Panc1 (cell line): Measurements from ENCODE around the gene COL23A1. TPM values are rescaled to one million over a fixed set of nuclear protein-coding genes. Genes with fewer than 3 reads are reported as not detected.

Experiments used
- ATAC-seq: fragments of 200-7000 bp; cut with Tn5 transposase; 2 replicates; pipeline ENCODE4 v1.9.1; 2020; ENCODE audit warnings: mild to moderate bottlenecking, moderate library complexity
- BruUV-seq: library from RNA; stranded (reverse); fragments of 400-500 nt; replicated peaks from 2 replicates; lab custom pipeline; 2021; lab: Mats Ljungman, UMichigan
- CTCF ChIA-PET: fragments of 300-600 bp; sonication (Branson Sonifier 250); formaldehyde crosslinking; loops from one replicate; lab custom pipeline; 2022; ENCODE audit warnings: antibody characterized with exemption; lab: Charles Lee
- POLR2A ChIA-PET: fragments of 300-600 bp; sonication (Branson Sonifier 250); formaldehyde crosslinking; loops from one replicate; lab custom pipeline; 2022; ENCODE audit warnings: antibody characterized with exemption; lab: Charles Lee
- DNase-seq: peaks from one replicate; pipeline ENCODE4 v3.0.0-alpha.2; 2010; ENCODE audit warnings: low read depth, low spot score
- H3K27ac ChIP-seq: 2 replicates; pipeline ENCODE4 v1.5.1; 2011; ENCODE audit warnings: mild to moderate bottlenecking, low read length, inconsistent platforms
- H3K27me3 ChIP-seq: fragments of 200-500 bp; sonication (Bioruptor generic); 2 replicates; pipeline ENCODE4 v1.6.0; 2014; ENCODE audit warnings: low read length, inconsistent platforms; ENCODE audit not compliant: control insufficient read depth, insufficient read depth
- H3K36me3 ChIP-seq: fragments of 200-500 bp; sonication (Bioruptor generic); 2 replicates; pipeline ENCODE4 v1.5.1; 2014; ENCODE audit warnings: inconsistent platforms, mild to moderate bottlenecking, low read length, moderate library complexity; ENCODE audit not compliant: control insufficient read depth, insufficient read depth
- H3K4me1 ChIP-seq: 2 replicates; pipeline ENCODE4 v1.5.1; 2011; ENCODE audit warnings: inconsistent platforms, mild to moderate bottlenecking, low read length, moderate library complexity; ENCODE audit not compliant: control insufficient read depth, insufficient read depth
- H3K4me3 ChIP-seq, 2 experiments: 2 replicates each; pipeline ENCODE4 v1.5.1; 2011 to 2012; ENCODE audit warnings: low read depth in 2 of 2, low read length in 2 of 2, mild to moderate bottlenecking in 2 of 2, inconsistent platforms in 1 of 2, moderate library complexity in 1 of 2
- H3K9me3 ChIP-seq: fragments of 200-500 bp; sonication (Bioruptor generic); 2 replicates; pipeline ENCODE4 v1.5.1; 2014; ENCODE audit warnings: low read depth, mild to moderate bottlenecking, inconsistent platforms, low read length, moderate library complexity; ENCODE audit not compliant: control insufficient read depth, insufficient read depth
- CTCF ChIP-seq: fragments of 450-650 bp; IDR thresholded peaks from 2 replicates; pipeline ENCODE4 v1.5.1; 2017; ENCODE audit warnings: mild to moderate bottlenecking
- POLR2AphosphoS5 ChIP-seq: IDR thresholded peaks from 2 replicates; pipeline ENCODE4 v1.6.1; 2012; ENCODE audit warnings: mild to moderate bottlenecking, low read depth, low read length, moderate library complexity
- REST ChIP-seq, 2 experiments: IDR thresholded peaks; 2 replicates each; pipeline ENCODE4 v1.6.1; 2011 to 2012; ENCODE audit warnings: low read depth in 2 of 2, control low read depth in 1 of 2, low read length in 1 of 2, mild to moderate bottlenecking in 1 of 2, moderate library complexity in 1 of 2; ENCODE audit not compliant: insufficient read depth in 1 of 2
- SIN3A ChIP-seq: IDR thresholded peaks from 2 replicates; pipeline ENCODE4 v1.6.1; 2012; ENCODE audit warnings: low read depth, mild to moderate bottlenecking, low read length, moderate library complexity, borderline replicate concordance; ENCODE audit not compliant: insufficient read depth
- TCF7L2 ChIP-seq: IDR thresholded peaks from 2 replicates; pipeline ENCODE4 v1.6.1; 2011; ENCODE audit warnings: mild to moderate bottlenecking, low read depth, low read length, inconsistent platforms
- in situ Hi-C: cut with HindIII; loops from 2 replicates; pipeline ENCODE4 v1.10.0; 2016; ENCODE audit warnings: low sequenced_read_pairs, low pct_unique_long_range_greater_than_20kb
- intact Hi-C: fragments of 100-400 bp; cut with micrococcal nuclease; formaldehyde crosslinking; loops from one replicate; pipeline ENCODE4 v1.10.0; 2022; ENCODE audit not compliant: unreplicated experiment
- total RNA-seq: library from RNA; stranded (reverse); gene quantifications from one replicate; pipeline ENCODE4 v1.2.1, GENCODE V29; 2021; ENCODE audit not compliant: unreplicated experiment

The COL23A1 gene
- total RNA-seq, 1 experiment from 2014 or later = 0.05 TPM

- CTCF ChIA-PET = interaction anchor here (0.9 kb wide), 1 partner anchor 13 kb away, joined by 3 read pairs; no protein-coding TSS in a partner anchor
- H3K36me3 ChIP-seq = no peaks in the 10 kb centered on the region
- in situ Hi-C loops (no loop called here), intact Hi-C loops (no loop called here)
- H3K4me3 ChIP-seq = no peak overlapping the region
- peaks cover 3% of the 10 kb centered on the region; the same call in 1 of the 2 replicates for H3K27me3 ChIP-seq
- TF ChIP-seq SIN3A (no peak), CTCF (no peak), TCF7L2 (no peak), POLR2AphosphoS5 (no peak)
- H3K9me3 ChIP-seq = no peaks in the 10 kb centered on the region
- no peak overlapping the region for H3K27ac ChIP-seq
- POLR2A ChIA-PET = no interaction called here
- no TSS peak for BruUV-seq
- DNase-seq = no peak
- H3K4me1 ChIP-seq = no peaks in the 10 kb centered on the region
- ATAC-seq = no peak
Measured at GRCh38 chr5:178473854-178474253, 116.3 kb downstream of the COL23A1 start.

GRCh38 chr5:178472138-178472537 is 118.1 kb downstream of the COL23A1 start:
- no peaks in the 10 kb centered on the region for H3K36me3 ChIP-seq
- DNase-seq (no peak), ATAC-seq (no peak)
- ChIA-PET CTCF (interaction anchor here (0.6 to 0.9 kb wide), 2 partner anchors 11 to 89 kb away, joined by 3 to 6 read pairs; no protein-coding TSS in a partner anchor), POLR2A (no interaction called here)
- intact Hi-C loops (no loop called here), in situ Hi-C loops (no loop called here)
- H3K27ac ChIP-seq = no peak overlapping the region
- H3K9me3 ChIP-seq = no peaks in the 10 kb centered on the region
- no peak overlapping the region for H3K4me3 ChIP-seq
- no peaks in the 10 kb centered on the region for H3K4me1 ChIP-seq
- H3K27me3 ChIP-seq = no peaks in the 10 kb centered on the region
- BruUV-seq = no TSS peak
- TF ChIP-seq POLR2AphosphoS5 = no peak
- TF ChIP-seq REST (IDR thresholded peaks at IDR 0.05; ENCODE audit: insufficient read depth in 1 of 2, low read depth in 2 of 2, low read length in 1 of 2) = no peak
- no peak for TF ChIP-seq CTCF
